ENCODE measurements around the gene SPATS2L.

- TF ChIP-seq, protein P1, sequence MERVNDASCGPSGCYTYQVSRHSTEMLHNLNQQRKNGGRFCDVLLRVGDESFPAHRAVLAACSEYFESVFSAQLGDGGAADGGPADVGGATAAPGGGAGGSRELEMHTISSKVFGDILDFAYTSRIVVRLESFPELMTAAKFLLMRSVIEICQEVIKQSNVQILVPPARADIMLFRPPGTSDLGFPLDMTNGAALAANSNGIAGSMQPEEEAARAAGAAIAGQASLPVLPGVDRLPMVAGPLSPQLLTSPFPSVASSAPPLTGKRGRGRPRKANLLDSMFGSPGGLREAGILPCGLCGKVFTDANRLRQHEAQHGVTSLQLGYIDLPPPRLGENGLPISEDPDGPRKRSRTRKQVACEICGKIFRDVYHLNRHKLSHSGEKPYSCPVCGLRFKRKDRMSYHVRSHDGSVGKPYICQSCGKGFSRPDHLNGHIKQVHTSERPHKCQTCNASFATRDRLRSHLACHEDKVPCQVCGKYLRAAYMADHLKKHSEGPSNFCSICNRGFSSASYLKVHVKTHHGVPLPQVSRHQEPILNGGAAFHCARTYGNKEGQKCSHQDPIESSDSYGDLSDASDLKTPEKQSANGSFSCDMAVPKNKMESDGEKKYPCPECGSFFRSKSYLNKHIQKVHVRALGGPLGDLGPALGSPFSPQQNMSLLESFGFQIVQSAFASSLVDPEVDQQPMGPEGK (tag by site-specific recombination; IDR thresholded peaks at IDR 0.05) = no peak
- no peak for TF ChIP-seq ZNF121 (tag by site-specific recombination; IDR thresholded peaks at IDR 0.05)
- no peak for TF ChIP-seq ZNF23 (tag by site-specific recombination; IDR thresholded peaks at IDR 0.05; ENCODE audit: borderline replicate concordance)
- TF ChIP-seq KLF7 (tag by site-specific recombination; IDR thresholded peaks at IDR 0.05; ENCODE audit: borderline replicate concordance) = no peak
- TF ChIP-seq ZBTB17 (tag by site-specific recombination; IDR thresholded peaks at IDR 0.05) = no peak
- TF ChIP-seq CTCF (tag by site-specific recombination; IDR thresholded peaks at IDR 0.05) = no peak
- TF ChIP-seq, protein P2, sequence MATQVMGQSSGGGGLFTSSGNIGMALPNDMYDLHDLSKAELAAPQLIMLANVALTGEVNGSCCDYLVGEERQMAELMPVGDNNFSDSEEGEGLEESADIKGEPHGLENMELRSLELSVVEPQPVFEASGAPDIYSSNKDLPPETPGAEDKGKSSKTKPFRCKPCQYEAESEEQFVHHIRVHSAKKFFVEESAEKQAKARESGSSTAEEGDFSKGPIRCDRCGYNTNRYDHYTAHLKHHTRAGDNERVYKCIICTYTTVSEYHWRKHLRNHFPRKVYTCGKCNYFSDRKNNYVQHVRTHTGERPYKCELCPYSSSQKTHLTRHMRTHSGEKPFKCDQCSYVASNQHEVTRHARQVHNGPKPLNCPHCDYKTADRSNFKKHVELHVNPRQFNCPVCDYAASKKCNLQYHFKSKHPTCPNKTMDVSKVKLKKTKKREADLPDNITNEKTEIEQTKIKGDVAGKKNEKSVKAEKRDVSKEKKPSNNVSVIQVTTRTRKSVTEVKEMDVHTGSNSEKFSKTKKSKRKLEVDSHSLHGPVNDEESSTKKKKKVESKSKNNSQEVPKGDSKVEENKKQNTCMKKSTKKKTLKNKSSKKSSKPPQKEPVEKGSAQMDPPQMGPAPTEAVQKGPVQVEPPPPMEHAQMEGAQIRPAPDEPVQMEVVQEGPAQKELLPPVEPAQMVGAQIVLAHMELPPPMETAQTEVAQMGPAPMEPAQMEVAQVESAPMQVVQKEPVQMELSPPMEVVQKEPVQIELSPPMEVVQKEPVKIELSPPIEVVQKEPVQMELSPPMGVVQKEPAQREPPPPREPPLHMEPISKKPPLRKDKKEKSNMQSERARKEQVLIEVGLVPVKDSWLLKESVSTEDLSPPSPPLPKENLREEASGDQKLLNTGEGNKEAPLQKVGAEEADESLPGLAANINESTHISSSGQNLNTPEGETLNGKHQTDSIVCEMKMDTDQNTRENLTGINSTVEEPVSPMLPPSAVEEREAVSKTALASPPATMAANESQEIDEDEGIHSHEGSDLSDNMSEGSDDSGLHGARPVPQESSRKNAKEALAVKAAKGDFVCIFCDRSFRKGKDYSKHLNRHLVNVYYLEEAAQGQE (tag by site-specific recombination; IDR thresholded peaks at IDR 0.05) = no peak
- TF ChIP-seq TRIM28 (IDR thresholded peaks at IDR 0.05; ENCODE audit: borderline replicate concordance, low read length) = no peak
- no peak for TF ChIP-seq TCF7L2 (IDR thresholded peaks at IDR 0.05; ENCODE audit: borderline replicate concordance, low read depth, low read length)
- no peak for TF ChIP-seq GLI4 (tag by site-specific recombination; IDR thresholded peaks at IDR 0.05)
- no peak for TF ChIP-seq ZNF10 (tag by site-specific recombination; IDR thresholded peaks at IDR 0.05)
Measured at GRCh38 chr2:200490001-200490400, 183.5 kb downstream of the SPATS2L start.

All from HEK293 (cell line).